Activated CD4-positive, alpha-beta memory T cell treated with anti-CD3 and anti-CD28 coated beads for 36 hours (primary cell): ENCODE measurements around the gene UBTF. TPM values are rescaled to one million over a fixed set of nuclear protein-coding genes. Genes with fewer than 3 reads are reported as not detected.
A peak's percentile ranks its signal among the peaks of the same experiment; 100 is the strongest.

Source experiments
- CTCF ChIA-PET: fragments of 350-600 bp; sonication (Branson Sonifier 250); formaldehyde crosslinking; loops from one replicate; lab custom pipeline; 2021; ENCODE audit warnings: antibody characterized with exemption, inconsistent platforms; lab: Charles Lee
- POLR2A ChIA-PET: fragments of 350-600 bp; sonication (Branson Sonifier 250); formaldehyde crosslinking; loops from one replicate; lab custom pipeline; 2021; ENCODE audit warnings: antibody characterized with exemption; lab: Charles Lee
- DNase-seq: peaks from one replicate; pipeline ENCODE4 v3.0.0-alpha.2; 2020
- H3K27ac Mint-ChIP-seq: one replicate; pipeline ENCODE4 v1.8.0; 2021; ENCODE audit warnings: mixed read lengths
- H3K27me3 Mint-ChIP-seq: one replicate; pipeline ENCODE4 v1.8.0; 2021; ENCODE audit warnings: mixed read lengths
- H3K36me3 Mint-ChIP-seq: one replicate; pipeline ENCODE4 v1.8.0; 2021; ENCODE audit warnings: mixed read lengths
- H3K4me1 Mint-ChIP-seq: one replicate; pipeline ENCODE4 v1.8.0; 2021; ENCODE audit warnings: low read depth, mixed read lengths
- H3K4me3 Mint-ChIP-seq: one replicate; pipeline ENCODE4 v1.8.0; 2021; ENCODE audit warnings: mild to moderate bottlenecking, mixed read lengths
- H3K9me3 Mint-ChIP-seq: one replicate; pipeline ENCODE4 v1.8.0; 2021; ENCODE audit warnings: mixed read lengths
- intact Hi-C: fragments of 100-400 bp; cut with micrococcal nuclease; formaldehyde crosslinking; loops from one replicate; pipeline ENCODE4 v1.15.1; 2023
- total RNA-seq, 2 experiments: library from RNA; stranded (reverse); gene quantifications; one replicate each; pipeline ENCODE4 v1.2.3, GENCODE V29; 2021

The UBTF gene
- total RNA-seq, 2 experiments from 2014 or later = 112 to 118 TPM

DNA sequence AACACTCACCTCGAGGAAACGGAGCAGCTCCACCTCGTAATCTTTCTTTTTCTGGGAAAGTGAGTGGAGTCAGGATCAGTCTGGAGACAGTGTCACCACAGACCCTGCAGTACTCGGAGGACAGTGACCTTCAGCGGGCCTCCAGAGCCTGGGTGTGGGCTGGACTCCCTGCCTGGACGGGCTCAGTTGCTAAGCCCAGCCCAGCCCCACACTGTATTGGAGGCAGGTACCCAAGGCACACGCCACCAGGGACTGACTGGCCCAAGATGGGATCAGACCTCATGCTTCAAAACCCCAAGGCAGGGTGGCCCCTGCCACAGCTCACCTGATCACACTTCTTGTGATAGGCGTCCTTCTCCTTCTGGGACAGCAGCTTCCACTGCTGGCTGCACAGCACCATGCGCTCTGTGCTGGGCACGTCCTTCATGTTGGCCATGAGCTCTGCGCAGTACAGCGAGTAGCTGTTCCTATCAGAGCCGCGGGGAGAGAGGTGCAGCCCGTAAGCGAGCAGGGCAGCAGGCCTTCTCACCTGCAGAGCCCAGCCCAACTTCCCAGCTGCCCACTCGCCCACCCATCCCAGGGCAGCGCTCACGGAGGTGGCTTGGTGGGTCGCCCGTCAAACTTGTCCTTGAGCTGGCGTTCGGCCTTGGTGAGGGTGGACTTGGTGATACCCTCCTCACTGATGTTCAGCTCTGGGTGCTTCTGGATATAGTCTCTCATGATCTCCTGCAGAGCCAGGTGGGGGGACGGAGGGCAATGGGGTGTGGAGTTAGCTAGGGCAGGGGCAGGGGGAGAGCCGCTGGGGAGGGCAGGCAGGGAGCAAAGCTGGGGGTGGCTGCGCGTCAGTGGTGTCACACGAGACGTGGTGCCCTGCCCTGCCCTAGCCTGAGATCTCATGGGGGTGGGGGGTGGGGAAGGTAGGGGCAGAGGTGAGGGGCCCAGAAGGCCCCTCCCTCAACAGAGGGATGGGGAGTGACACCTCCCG lies 7.9 kb downstream of the UBTF start:
- Mint-ChIP-seq H3K36me3 (peaks cover 68% of the 10 kb centered on the region), H3K4me3 (peak overlapping the region; percentile 12), H3K9me3 (no peaks in the 10 kb centered on the region), H3K27me3 (no peaks in the 10 kb centered on the region), H3K4me1 (peaks cover 74% of the 10 kb centered on the region), H3K27ac (peak overlapping the region; percentile 70)
- CTCF ChIA-PET = interaction anchor here (0.6 to 3.9 kb wide), 14 partner anchors 8 to 268 kb away, joined by 3 to 86 read pairs (median 8); partner anchors contain the start of genes ATXN7L3, GRN, TMUB2 and UBTF
- no peak for DNase-seq
- POLR2A ChIA-PET = interaction anchor here (0.8 to 4.1 kb wide), 6 partner anchors 9 to 113 kb away, joined by 3 to 43 read pairs (median 5); partner anchors contain the start of genes SLC25A39 and UBTF
- intact Hi-C loops = no loop called here

DNA sequence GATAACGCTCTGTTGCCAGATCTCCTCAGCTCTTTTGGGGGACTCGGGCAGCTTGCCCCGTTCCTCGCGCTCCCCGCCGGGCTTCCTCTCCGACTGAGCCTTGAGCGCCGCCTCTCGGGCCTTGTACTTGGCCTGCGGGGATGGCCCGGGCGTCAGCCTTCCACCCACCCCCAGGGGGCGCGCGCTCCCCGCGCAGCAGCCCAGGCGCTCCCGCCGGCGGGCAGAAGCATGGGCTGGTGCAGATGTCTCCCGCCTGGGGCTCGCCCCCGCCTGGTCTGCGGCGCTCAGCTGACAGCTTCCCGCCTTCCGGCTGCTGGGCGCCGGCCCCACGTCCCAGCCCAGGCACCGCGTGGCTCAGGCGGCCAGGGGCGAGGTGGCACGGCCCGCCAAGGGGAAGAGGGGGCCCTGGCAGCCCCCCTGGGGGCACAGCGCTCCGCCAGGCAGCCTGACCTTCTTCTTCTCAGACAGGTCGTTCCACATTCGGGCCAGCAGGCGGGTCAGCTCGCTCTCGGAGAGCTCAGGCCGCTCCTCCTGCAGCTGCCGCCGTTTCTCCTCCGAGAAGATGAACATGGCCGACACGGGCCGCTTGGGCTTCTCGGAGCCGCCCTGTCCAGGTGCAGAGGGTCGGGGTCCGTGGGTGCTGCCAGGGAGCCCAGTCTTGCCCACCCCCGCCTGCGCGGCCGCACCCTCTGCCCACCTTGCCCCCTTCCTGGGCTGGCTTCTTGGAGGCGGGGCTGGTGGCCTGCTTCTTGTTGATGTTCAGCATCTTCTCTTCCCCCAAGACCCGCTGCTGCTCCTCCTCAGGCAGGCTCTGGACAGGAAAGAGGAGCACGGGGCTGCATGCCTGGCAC lies 8.9 kb downstream of the UBTF start:
- peaks cover 61% of the 10 kb centered on the region for H3K36me3 Mint-ChIP-seq
- intact Hi-C loops = loop anchor here (1.0 kb wide), 4 partner anchors 8 to 121 kb away; partner anchors contain the start of gene SLC25A39
- peak overlapping the region; percentile 92 for H3K27ac Mint-ChIP-seq
- POLR2A ChIA-PET = interaction anchor here (0.5 to 4.1 kb wide), 19 partner anchors 8 to 435 kb away, joined by 3 to 43 read pairs (median 5); partner anchors contain the start of genes ATXN7L3, GRN, SLC25A39 and TMUB2
- H3K4me1 Mint-ChIP-seq = peaks cover 64% of the 10 kb centered on the region
- CTCF ChIA-PET = interaction anchor here (0.6 to 3.9 kb wide), 45 partner anchors 9 to 1170 kb away, joined by 3 to 86 read pairs (median 5); partner anchors contain the start of genes ATXN7L3, DHX8, FAM171A2 and GRN
- H3K4me3 Mint-ChIP-seq = peak overlapping the region; percentile 70
- DNase-seq = peak; percentile 95
- H3K27me3 Mint-ChIP-seq = no peaks in the 10 kb centered on the region
- H3K9me3 Mint-ChIP-seq = no peaks in the 10 kb centered on the region

GRCh38 chr17:44209786-44210341 lies 9.6 kb downstream of the UBTF start:
- H3K36me3 Mint-ChIP-seq = peaks cover 54% of the 10 kb centered on the region
- intact Hi-C loops = loop anchor here (1.0 to 10.0 kb wide), 5 partner anchors 8 to 935 kb away; partner anchors contain the start of genes HEXIM1 and SLC25A39
- H3K4me1 Mint-ChIP-seq = peaks cover 57% of the 10 kb centered on the region

DNA sequence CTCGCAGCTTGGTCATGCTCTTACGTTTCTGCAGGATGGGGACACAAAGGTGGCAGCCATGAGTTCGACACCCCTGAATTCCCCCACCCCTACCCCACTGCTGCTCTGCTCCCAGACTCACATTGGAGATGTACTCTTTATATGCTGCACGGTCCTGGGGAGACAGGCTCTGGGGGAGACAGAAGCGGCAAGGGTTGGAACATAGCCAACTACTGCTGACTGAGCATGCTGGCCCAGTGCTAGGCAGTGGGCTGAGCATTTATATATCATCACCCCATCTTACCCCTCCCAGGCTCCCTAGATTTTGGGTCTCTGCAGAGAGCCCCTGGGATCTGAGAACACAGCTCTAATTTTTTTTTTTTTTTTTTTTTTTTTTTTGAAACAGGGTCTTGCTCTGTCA lies 11.7 kb downstream of the UBTF start:
- Mint-ChIP-seq H3K27ac (peak overlapping the region; percentile 38), H3K36me3 (peaks cover 33% of the 10 kb centered on the region), H3K9me3 (no peaks in the 10 kb centered on the region), H3K27me3 (no peaks in the 10 kb centered on the region), H3K4me1 (peaks cover 55% of the 10 kb centered on the region), H3K4me3 (no peak overlapping the region)
- intact Hi-C loops = loop anchor here (10.0 kb wide), 1 partner anchor 937 kb away; the partner anchor contains the start of gene HEXIM1
- ChIA-PET POLR2A (no interaction called here), CTCF (interaction anchor here (0.7 to 3.5 kb wide), 2 partner anchors 9 to 138 kb away, joined by 3 to 16 read pairs; partner anchors contain the start of gene GRN)
- no peak for DNase-seq

More at GRCh38 chr17:44209786-44210341, 9.6 kb downstream of the UBTF start:
- Mint-ChIP-seq H3K27me3 (no peaks in the 10 kb centered on the region), H3K27ac (peak overlapping the region; percentile 92), H3K4me3 (peak overlapping the region; percentile 70), H3K9me3 (no peaks in the 10 kb centered on the region)
- CTCF ChIA-PET = interaction anchor here (0.6 to 3.9 kb wide), 43 partner anchors 10 to 1169 kb away, joined by 3 to 86 read pairs (median 5); partner anchors contain the start of genes ATXN7L3, DHX8, FAM171A2 and GRN
- peak; percentile 87 for DNase-seq
- POLR2A ChIA-PET = interaction anchor here (0.5 to 4.1 kb wide), 17 partner anchors 8 to 141 kb away, joined by 3 to 43 read pairs (median 5); partner anchors contain the start of genes ATXN7L3, GRN, SLC25A39 and TMUB2

- POLR2A ChIA-PET = no interaction called here
- Mint-ChIP-seq H3K4me3 (no peak overlapping the region), H3K4me1 (peaks cover 54% of the 10 kb centered on the region)
Observed at GRCh38 chr17:44207319-44207718, 12.2 kb downstream of the UBTF start.

GRCh38 chr17:44206825-44207155 lies 12.7 kb downstream of the UBTF start:
- no peaks in the 10 kb centered on the region for H3K27me3 Mint-ChIP-seq
- peaks cover 50% of the 10 kb centered on the region for H3K4me1 Mint-ChIP-seq
- POLR2A ChIA-PET = no interaction called here
- H3K27ac Mint-ChIP-seq = no peak overlapping the region
- intact Hi-C loops = loop anchor here (10.0 kb wide), 1 partner anchor 938 kb away; the partner anchor contains the start of gene HEXIM1
- DNase-seq = no peak
- H3K36me3 Mint-ChIP-seq = peaks cover 32% of the 10 kb centered on the region
- no peaks in the 10 kb centered on the region for H3K9me3 Mint-ChIP-seq
- no peak overlapping the region for H3K4me3 Mint-ChIP-seq
- CTCF ChIA-PET = interaction anchor here (0.7 to 3.5 kb wide), 5 partner anchors 10 to 139 kb away, joined by 3 to 16 read pairs (median 5); partner anchors contain the start of genes GRN and TMUB2

More at GRCh38 chr17:44207319-44207718, 12.2 kb downstream of the UBTF start:
- H3K36me3 Mint-ChIP-seq = peaks cover 32% of the 10 kb centered on the region
- H3K9me3 Mint-ChIP-seq = no peaks in the 10 kb centered on the region
- intact Hi-C loops = loop anchor here (10.0 kb wide), 1 partner anchor 937 kb away; the partner anchor contains the start of gene HEXIM1
- peak overlapping the region; percentile 38 for H3K27ac Mint-ChIP-seq
- CTCF ChIA-PET = interaction anchor here (3.5 kb wide), 1 partner anchor 9 kb away, joined by 16 read pairs; no protein-coding TSS in a partner anchor
- no peaks in the 10 kb centered on the region for H3K27me3 Mint-ChIP-seq
- DNase-seq = no peak

DNA sequence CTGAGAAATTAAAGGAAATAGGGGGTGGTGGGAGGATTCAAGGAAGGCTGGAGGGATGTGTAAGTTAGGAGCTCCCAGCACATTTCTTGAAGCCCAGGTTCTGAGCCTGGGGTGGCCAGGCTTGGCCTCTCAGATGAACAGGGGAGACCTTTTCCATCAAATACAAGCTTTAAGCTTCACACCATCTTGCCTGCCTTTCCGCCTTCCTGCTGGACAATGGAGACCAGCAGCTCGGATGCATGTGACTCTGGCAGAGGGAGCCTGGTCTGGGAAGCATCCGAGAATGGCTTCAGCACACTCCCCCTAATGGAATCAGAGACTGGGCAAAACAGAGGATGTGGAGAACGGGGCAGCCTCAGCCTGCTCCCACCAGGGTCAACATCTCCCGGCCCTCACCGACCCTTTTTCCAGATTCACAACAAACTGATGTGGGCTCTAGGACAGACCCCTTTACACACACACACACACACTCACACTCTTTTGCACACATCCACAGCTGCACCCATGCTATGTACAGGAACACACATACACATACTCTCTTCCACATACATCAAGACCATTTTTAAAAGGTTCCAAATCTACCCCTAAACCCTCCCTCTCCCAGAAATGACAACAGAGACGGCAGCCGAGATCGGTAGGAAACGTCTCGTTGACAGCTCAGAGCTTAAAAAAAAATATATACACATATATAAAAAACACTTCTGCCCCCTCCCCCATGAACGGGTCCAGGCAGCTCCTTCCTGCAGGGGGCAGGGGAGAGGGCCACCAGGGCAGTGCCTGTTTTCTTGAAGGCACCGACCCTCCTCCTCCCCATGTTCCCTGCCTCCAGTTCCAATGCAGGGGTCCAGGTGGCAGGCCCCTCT lies 13.3 kb downstream of the UBTF start:
- Mint-ChIP-seq H3K9me3 (no peaks in the 10 kb centered on the region), H3K4me1 (peaks cover 47% of the 10 kb centered on the region), H3K27ac (peak overlapping the region; percentile 15), H3K27me3 (no peaks in the 10 kb centered on the region), H3K36me3 (peaks cover 29% of the 10 kb centered on the region), H3K4me3 (no peak overlapping the region)
- intact Hi-C loops = loop anchor here (10.0 kb wide), 1 partner anchor 939 kb away; the partner anchor contains the start of gene HEXIM1
- CTCF ChIA-PET = interaction anchor here (0.7 to 3.5 kb wide), 6 partner anchors 10 to 139 kb away, joined by 3 to 16 read pairs (median 4); partner anchors contain the start of genes GRN and TMUB2
- DNase-seq = no peak
- POLR2A ChIA-PET = no interaction called here

- no peaks in the 10 kb centered on the region for H3K27me3 Mint-ChIP-seq
- H3K27ac Mint-ChIP-seq = peak overlapping the region; percentile 66
- intact Hi-C loops = loop anchor here (10.0 kb wide), 1 partner anchor 940 kb away; the partner anchor contains the start of gene HEXIM1
- ChIA-PET POLR2A (interaction anchor here (1.0 to 1.5 kb wide), 2 partner anchors 13 to 17 kb away, joined by 3 to 5 read pairs; no protein-coding TSS in a partner anchor), CTCF (interaction anchor here (0.6 to 3.2 kb wide), 11 partner anchors 9 to 196 kb away, joined by 3 to 20 read pairs (median 8); partner anchors contain the start of genes GRN, HDAC5 and UBTF)
- no peak for DNase-seq
- H3K9me3 Mint-ChIP-seq = no peaks in the 10 kb centered on the region
- H3K4me1 Mint-ChIP-seq = peaks cover 39% of the 10 kb centered on the region
- no peak overlapping the region for H3K4me3 Mint-ChIP-seq
- peaks cover 21% of the 10 kb centered on the region for H3K36me3 Mint-ChIP-seq
Observed at GRCh38 chr17:44204441-44204882, 15.0 kb downstream of the UBTF start.

DNA sequence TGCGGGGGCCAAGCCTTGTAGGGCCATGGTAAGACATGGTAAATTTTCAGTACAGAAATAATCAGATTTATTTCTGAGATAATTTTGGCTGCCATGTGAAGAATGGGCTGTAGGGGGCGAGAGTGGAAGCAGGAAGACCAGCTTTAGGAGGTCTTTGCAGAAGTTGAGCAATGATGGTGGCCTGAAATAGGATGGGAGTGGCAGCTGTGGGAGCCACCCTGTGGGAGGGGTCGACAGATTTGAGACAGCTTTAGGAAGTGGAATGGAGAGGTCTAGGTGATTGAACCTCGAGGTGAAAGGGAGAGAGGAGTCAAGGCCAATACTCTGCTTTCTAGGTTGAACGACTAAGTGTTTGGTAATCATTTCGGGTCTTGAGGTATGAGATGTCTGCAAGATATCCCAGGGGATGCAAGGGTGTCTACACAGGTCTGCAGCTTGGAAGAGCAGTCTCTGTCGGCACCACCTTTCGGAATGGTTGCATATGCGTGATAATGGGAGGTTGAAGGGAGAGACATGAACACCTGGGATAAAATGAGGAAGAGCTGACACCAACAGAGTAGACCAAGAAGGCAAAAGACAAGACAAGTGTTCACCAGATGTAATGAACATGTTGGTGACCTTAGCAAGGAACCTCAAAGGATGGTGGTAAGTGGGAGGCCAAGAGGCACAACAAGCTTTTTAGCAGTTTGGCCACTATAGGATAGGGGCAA lies 15.6 kb downstream of the UBTF start:
- DNase-seq = peak; percentile 71
- peaks cover 18% of the 10 kb centered on the region for H3K36me3 Mint-ChIP-seq
- no peaks in the 10 kb centered on the region for H3K27me3 Mint-ChIP-seq
- intact Hi-C loops = loop anchor here (10.0 kb wide), 1 partner anchor 941 kb away; the partner anchor contains the start of gene HEXIM1
- H3K4me3 Mint-ChIP-seq = no peak overlapping the region
- POLR2A ChIA-PET = interaction anchor here (1.0 to 3.2 kb wide), 3 partner anchors 13 to 17 kb away, joined by 3 to 10 read pairs (median 5); no protein-coding TSS in a partner anchor
- H3K4me1 Mint-ChIP-seq = peaks cover 35% of the 10 kb centered on the region
- CTCF ChIA-PET = interaction anchor here (0.6 to 3.2 kb wide), 16 partner anchors 9 to 195 kb away, joined by 3 to 20 read pairs (median 6); partner anchors contain the start of genes GRN, HDAC5, TMUB2 and UBTF
- H3K27ac Mint-ChIP-seq = peak overlapping the region; percentile 60
- no peaks in the 10 kb centered on the region for H3K9me3 Mint-ChIP-seq
